GM23338 (cell line): ENCODE measurements around the gene SRMS. TPM values are rescaled to one million over a fixed set of nuclear protein-coding genes. Genes with fewer than 3 reads are reported as not detected.

Experiments
- ATAC-seq: fragments of 200-7000 bp; cut with Tn5 transposase; 3 replicates; pipeline ENCODE4 v1.9.1; 2020
- DNase-seq: peaks from one replicate; pipeline ENCODE4 v3.0.0-alpha.2; 2015; ENCODE audit warnings: low spot score
- H2AFZ ChIP-seq: fragments of 200-600 bp; sonication (generic); 2 replicates; pipeline ENCODE4 v1.8.0; 2016; ENCODE audit warnings: antibody characterized with exemption, mild to moderate bottlenecking, moderate library complexity
- H3F3A ChIP-seq: fragments of 200-600 bp; sonication (generic); replicated peaks from 2 replicates; pipeline ENCODE4 v1.8.0; 2017; ENCODE audit warnings: antibody characterized with exemption, mixed run types, low read depth
- H3K27ac ChIP-seq: fragments of 200-600 bp; sonication (generic); 2 replicates; pipeline ENCODE4 v1.6.1; 2016; ENCODE audit warnings: low read depth
- H3K27me3 ChIP-seq: fragments of 200-600 bp; sonication (generic); 2 replicates; pipeline ENCODE4 v1.8.0; 2016; ENCODE audit warnings: mild to moderate bottlenecking, mixed run types, moderate library complexity; ENCODE audit not compliant: insufficient read depth
- H3K36me3 ChIP-seq: fragments of 200-600 bp; sonication (generic); 2 replicates; pipeline ENCODE4 v1.8.0; 2016; ENCODE audit warnings: mild to moderate bottlenecking; ENCODE audit not compliant: insufficient read depth
- H3K4me1 ChIP-seq: fragments of 200-600 bp; sonication (generic); 2 replicates; pipeline ENCODE4 v1.8.0; 2016; ENCODE audit warnings: mild to moderate bottlenecking, moderate library complexity; ENCODE audit not compliant: insufficient read depth
- H3K4me2 ChIP-seq: fragments of 200-600 bp; sonication (generic); 2 replicates; pipeline ENCODE4 v1.7.1; 2017; ENCODE audit warnings: mixed run types
- H3K4me3 ChIP-seq: fragments of 200-600 bp; sonication (generic); 2 replicates; pipeline ENCODE4 v1.6.1; 2016; ENCODE audit warnings: mixed run types
- H3K79me2 ChIP-seq: fragments of 200-600 bp; sonication (generic); replicated peaks from 2 replicates; pipeline ENCODE4 v1.8.0; 2017; ENCODE audit warnings: mild to moderate bottlenecking; ENCODE audit not compliant: insufficient read depth
- H3K9me2 ChIP-seq: fragments of 200-600 bp; sonication (generic); 2 replicates; pipeline ENCODE4 v1.8.0; 2017; ENCODE audit not compliant: insufficient read depth
- H4K20me1 ChIP-seq: fragments of 200-600 bp; sonication (generic); replicated peaks from 2 replicates; pipeline ENCODE4 v1.8.0; 2017; ENCODE audit warnings: mild to moderate bottlenecking; ENCODE audit not compliant: insufficient read depth
- H3K27ac Mint-ChIP-seq: 2 replicates; pipeline ENCODE4 v1.8.0; 2020; ENCODE audit warnings: inconsistent platforms, mild to moderate bottlenecking, moderate library complexity, mixed read lengths
- H3K27me3 Mint-ChIP-seq: 3 replicates; pipeline ENCODE4 v1.8.0; 2022; ENCODE audit warnings: low read depth, mild to moderate bottlenecking, moderate library complexity, mixed read lengths, inconsistent platforms; ENCODE audit not compliant: insufficient read depth, poor library complexity
- H3K36me3 Mint-ChIP-seq: 3 replicates; pipeline ENCODE4 v1.8.0; 2021; ENCODE audit warnings: low read depth, mild to moderate bottlenecking, inconsistent platforms, moderate library complexity, mixed read lengths
- H3K4me1 Mint-ChIP-seq: 3 replicates; pipeline ENCODE4 v1.8.0; 2020; ENCODE audit warnings: mild to moderate bottlenecking, inconsistent platforms, mixed read lengths
- H3K4me3 Mint-ChIP-seq: 3 replicates; pipeline ENCODE4 v1.8.0; 2021; ENCODE audit warnings: moderate library complexity, mild to moderate bottlenecking, inconsistent platforms, mixed read lengths
- H3K9me3 Mint-ChIP-seq: 3 replicates; pipeline ENCODE4 v1.8.0; 2020; ENCODE audit warnings: moderate library complexity, mild to moderate bottlenecking, inconsistent platforms, mixed read lengths
- CTCF ChIP-seq, 2 experiments: fragments of 200-600 bp in 1 of 2; sonication (generic) in 1 of 2; conservative IDR thresholded peaks; 2 replicates each; pipeline versions ENCODE4 v1.5.1 to v1.6.1; 2016 to 2017; ENCODE audit warnings: antibody characterized with exemption in 2 of 2, low read depth in 2 of 2, mild to moderate bottlenecking in 2 of 2, moderate library complexity in 1 of 2
- EZH2 ChIP-seq: fragments of 200-600 bp; sonication (generic); IDR thresholded peaks from one replicate; pipeline ENCODE4 v1.8.0; 2017; ENCODE audit warnings: antibody characterized with exemption, mild to moderate bottlenecking, low read depth; ENCODE audit not compliant: unreplicated experiment
- POLR2AphosphoS5 ChIP-seq: IDR thresholded peaks from 2 replicates; pipeline ENCODE4 v1.6.1; 2016; ENCODE audit warnings: antibody characterized with exemption, low read depth
- REST ChIP-seq: IDR thresholded peaks from one replicate; pipeline ENCODE4 v1.6.1; 2018; ENCODE audit warnings: antibody characterized with exemption; ENCODE audit not compliant: unreplicated experiment
- ZNF114 ChIP-seq: fragments of 250-450 bp; sonication (Bioruptor Pico); IDR thresholded peaks from 2 replicates; pipeline ENCODE4 v1.5.0; 2020; ENCODE audit warnings: mild to moderate bottlenecking, moderate library complexity
- ZNF331 ChIP-seq: fragments of 250-450 bp; sonication (Bioruptor Pico); IDR thresholded peaks from 2 replicates; pipeline ENCODE4 v1.5.0; 2020; ENCODE audit warnings: low read depth, mild to moderate bottlenecking, moderate library complexity
- polyA plus RNA-seq: library from polyadenylated mRNA; unstranded; fragments of >200 nt; fragmentation: Nextera tagmentation; extraction: Ambion mirVana; gene quantifications from 2 replicates; pipeline ENCODE4 v1.2.1, GENCODE V29; 2016
- total RNA-seq: library from RNA; depleted of rRNA; stranded (reverse); fragments of >200 nt; shearing (Covaris generic); gene quantifications from 2 replicates; pipeline ENCODE4 v1.2.3, GENCODE V29; 2014

The SRMS gene
- total and polyA plus RNA-seq, 2 experiments from 2014 or later, result 0.23 to 0.59 TPM

- no peaks in the 10 kb centered on the region for H3K36me3 ChIP-seq
- H3K27ac ChIP-seq, result no peak overlapping the region
- 0 out of 2 replicates have a peak, but pooled peaks cover 5% of the 10 kb centered on the region for H3K4me1 ChIP-seq
- no peaks in the 10 kb centered on the region for H3K79me2 ChIP-seq
- DNase-seq (no peak), ATAC-seq (no peak)
- Mint-ChIP-seq H3K4me3 (no peak overlapping the region), H3K4me1 (peaks cover 16% of the 10 kb centered on the region), H3K27ac (no peak overlapping the region), H3K9me3 (no peaks in the 10 kb centered on the region; the same call in 2 of the 3 replicates), H3K27me3 (peaks cover 9% of the 10 kb centered on the region), H3K36me3 (peaks cover 4% of the 10 kb centered on the region; the same call in 1 of the 3 replicates)
- no peaks in the 10 kb centered on the region for H3F3A ChIP-seq
- no peak overlapping the region for H3K4me2 ChIP-seq
- H3K9me2 ChIP-seq, result no peaks in the 10 kb centered on the region
- H3K27me3 ChIP-seq, result no peaks in the 10 kb centered on the region
- no peak for TF ChIP-seq REST
- TF ChIP-seq EZH2, result no peak
- no peak for TF ChIP-seq CTCF (conservative IDR thresholded peaks at IDR 0.05; ENCODE audit: low read depth in 2 of 2)
- TF ChIP-seq ZNF114 (CRISPR knock-in tag), result no peak
- TF ChIP-seq ZNF331, result no peak
- no peak overlapping the region for H2AFZ ChIP-seq
- H3K4me3 ChIP-seq, result no peak overlapping the region
- H4K20me1 ChIP-seq, result no peaks in the 10 kb centered on the region
Measured at GRCh38 chr20:63546256-63546955, 1.1 kb downstream of the SRMS start.

- H3K27ac ChIP-seq, result no peak overlapping the region
- H3K9me3 Mint-ChIP-seq, result no peaks in the 10 kb centered on the region; the same call in 2 of the 3 replicates
- H3K4me3 Mint-ChIP-seq, result no peak overlapping the region
- no peak overlapping the region for H3K4me3 ChIP-seq
- H3K4me1 ChIP-seq, result 0 out of 2 replicates have a peak, but pooled peaks cover 5% of the 10 kb centered on the region
- no peaks in the 10 kb centered on the region for H3K9me2 ChIP-seq
- H3K36me3 Mint-ChIP-seq, result peaks cover 4% of the 10 kb centered on the region; the same call in 1 of the 3 replicates
- ATAC-seq (no peak), DNase-seq (no peak)
- no peaks in the 10 kb centered on the region for H4K20me1 ChIP-seq
- no peaks in the 10 kb centered on the region for H3F3A ChIP-seq
- no peak overlapping the region for H3K4me2 ChIP-seq
- H3K27me3 Mint-ChIP-seq, result peaks cover 9% of the 10 kb centered on the region
- H3K27ac Mint-ChIP-seq, result no peak overlapping the region
- H3K36me3 ChIP-seq, result no peaks in the 10 kb centered on the region
- no peaks in the 10 kb centered on the region for H3K27me3 ChIP-seq
- peaks cover 14% of the 10 kb centered on the region for H3K4me1 Mint-ChIP-seq
- TF ChIP-seq POLR2AphosphoS5 (no peak), REST (no peak)
- H2AFZ ChIP-seq, result no peak overlapping the region
- H3K79me2 ChIP-seq, result no peaks in the 10 kb centered on the region
Measured at GRCh38 chr20:63545814-63546213, 1.7 kb downstream of the SRMS start.
